Measurements from ENCODE around the gene ARSB. TPM values are rescaled to one million over a fixed set of nuclear protein-coding genes. Genes with fewer than 3 reads are reported as not detected.

Gene ARSB
- total and polyA plus RNA-seq, 9 of the 15 experiments (the other 6 are each of a cell fraction or from before 2014, with no cell fraction given), result 0.52 to 4.6 (median 2.4) TPM

- TF ChIP-seq MEIS2 (IDR thresholded peaks at IDR 0.05; ENCODE audit: partially characterized antibody) (peak; percentile 67), TAL1 (IDR thresholded peaks at IDR 0.05) (no peak), SOX6 (IDR thresholded peaks at IDR 0.05) (peak; percentile 68; the same call in 1 of the 2 replicates), CTCFL (IDR thresholded peaks at IDR 0.05; ENCODE audit: borderline replicate concordance, insufficient read depth, low read depth, low read length, poor library complexity, severe bottlenecking) (no peak), TFE3 (CRISPR knock-in tag; IDR thresholded peaks at IDR 0.05) (no peak), HINFP (tag; conservative IDR thresholded peaks at IDR 0.05; ENCODE audit: low read depth) (no peak), ZNF23 (CRISPR knock-in tag; IDR thresholded peaks at IDR 0.05) (no peak), STAT5A (IDR thresholded peaks at IDR 0.05; ENCODE audit: borderline replicate concordance, low read length) (no peak), GTF2E2 (tag; IDR thresholded peaks at IDR 0.05) (no peak), HIVEP1 (CRISPR knock-in tag; IDR thresholded peaks at IDR 0.05) (no peak)
These were observed 189.4 kb downstream of the ARSB start (continued) for GRCh38 chr5:78795757-78796156.

Data from K562 (cell line).